ENCODE results near the gene OR52W1. TPM values are rescaled to one million over a fixed set of nuclear protein-coding genes. Genes with fewer than 3 reads are reported as not detected.

The OR52W1 gene, protein sequence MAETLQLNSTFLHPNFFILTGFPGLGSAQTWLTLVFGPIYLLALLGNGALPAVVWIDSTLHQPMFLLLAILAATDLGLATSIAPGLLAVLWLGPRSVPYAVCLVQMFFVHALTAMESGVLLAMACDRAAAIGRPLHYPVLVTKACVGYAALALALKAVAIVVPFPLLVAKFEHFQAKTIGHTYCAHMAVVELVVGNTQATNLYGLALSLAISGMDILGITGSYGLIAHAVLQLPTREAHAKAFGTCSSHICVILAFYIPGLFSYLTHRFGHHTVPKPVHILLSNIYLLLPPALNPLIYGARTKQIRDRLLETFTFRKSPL
- total RNA-seq: not detected

DNA sequence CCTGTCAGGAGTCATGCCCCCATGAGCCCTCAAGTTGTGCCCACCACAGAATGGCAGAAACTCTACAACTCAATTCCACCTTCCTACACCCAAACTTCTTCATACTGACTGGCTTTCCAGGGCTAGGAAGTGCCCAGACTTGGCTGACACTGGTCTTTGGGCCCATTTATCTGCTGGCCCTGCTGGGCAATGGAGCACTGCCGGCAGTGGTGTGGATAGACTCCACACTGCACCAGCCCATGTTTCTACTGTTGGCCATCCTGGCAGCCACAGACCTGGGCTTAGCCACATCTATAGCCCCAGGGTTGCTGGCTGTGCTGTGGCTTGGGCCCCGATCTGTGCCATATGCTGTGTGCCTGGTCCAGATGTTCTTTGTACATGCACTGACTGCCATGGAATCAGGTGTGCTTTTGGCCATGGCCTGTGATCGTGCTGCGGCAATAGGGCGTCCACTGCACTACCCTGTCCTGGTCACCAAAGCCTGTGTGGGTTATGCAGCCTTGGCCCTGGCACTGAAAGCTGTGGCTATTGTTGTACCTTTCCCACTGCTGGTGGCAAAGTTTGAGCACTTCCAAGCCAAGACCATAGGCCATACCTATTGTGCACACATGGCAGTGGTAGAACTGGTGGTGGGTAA lies at the start of gene OR52W1:
OR52W1 (plus strand) TSS at position 51 of the 637 bp plus-strand sequence; CDS start at position 51, 0 bp downstream.
- peak; percentile 30 for ATAC-seq

DNA sequence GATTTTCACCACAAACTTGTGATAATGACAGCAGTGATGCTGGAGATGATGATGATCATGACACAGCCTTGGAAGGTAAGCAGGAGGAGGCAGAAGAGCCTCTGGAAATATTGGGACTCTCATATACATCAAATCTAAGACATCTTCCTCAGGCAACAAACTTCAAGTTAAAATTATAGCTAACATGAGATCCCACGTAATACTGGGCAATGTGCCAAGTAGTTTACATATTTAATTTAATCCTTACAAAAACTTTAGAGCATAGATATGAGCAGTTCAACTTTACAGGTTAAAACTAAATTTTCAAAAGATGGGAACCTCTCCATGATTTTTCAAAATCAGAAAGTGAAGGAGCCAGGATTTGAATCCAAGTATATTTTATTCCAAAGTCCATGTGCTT lies 47.9 kb upstream of the OR52W1 start:
- no peak for ATAC-seq

DNA sequence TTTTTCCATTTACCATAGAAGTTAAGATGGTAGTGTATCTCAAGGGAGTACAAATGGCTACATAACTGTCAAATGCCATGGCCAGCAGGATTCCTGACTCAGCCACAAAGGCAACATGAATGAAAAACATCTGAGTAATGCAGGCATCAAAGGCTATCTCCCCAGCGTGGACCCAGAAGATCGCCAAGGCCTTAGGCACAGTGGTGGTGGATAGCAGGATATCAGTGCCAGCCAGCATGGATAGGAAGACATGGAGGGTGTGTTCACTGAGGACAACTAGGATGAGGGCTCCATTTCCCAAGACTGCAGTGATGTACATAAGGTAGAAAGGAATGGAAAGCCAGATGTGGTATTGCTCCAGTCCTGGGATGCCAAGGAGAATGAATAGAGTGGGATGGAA lies 46.9 kb upstream of the OR52W1 start:
- no peak for ATAC-seq

DNA sequence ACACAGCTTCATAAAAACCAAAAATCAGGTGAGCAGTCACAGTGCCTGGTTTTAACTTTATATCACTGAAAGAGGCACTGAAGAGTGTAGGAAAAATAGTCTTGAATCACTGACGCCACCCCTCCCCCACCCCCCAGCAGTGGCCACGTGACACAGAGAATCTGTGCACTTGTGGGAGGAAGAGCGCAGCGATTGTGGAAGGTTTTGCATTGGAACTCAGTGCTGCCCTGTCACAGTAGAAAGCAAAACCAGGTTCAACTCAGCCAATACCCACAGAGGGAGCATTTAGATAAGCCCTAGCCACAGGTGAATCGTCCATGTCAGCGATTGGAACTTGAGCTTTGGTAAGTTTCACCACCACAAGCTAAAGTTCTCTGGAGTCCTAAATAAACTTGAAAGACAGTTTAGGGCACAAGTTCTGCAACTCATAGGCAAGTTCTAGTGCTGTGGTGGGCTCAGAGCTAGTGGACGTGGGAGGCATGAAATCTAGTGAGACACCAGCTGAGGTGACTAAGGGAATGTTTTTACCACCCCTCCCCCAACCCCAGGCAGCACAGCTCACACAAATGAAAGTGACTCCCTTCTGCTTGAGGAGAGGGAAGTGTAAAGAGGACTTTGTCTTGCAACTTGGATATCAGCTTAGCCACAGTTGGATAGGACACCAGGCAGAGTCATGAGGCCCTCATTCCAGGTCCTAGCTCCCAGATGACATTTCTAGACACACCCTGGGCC lies 42.2 kb upstream of the OR52W1 start:
- ATAC-seq: no peak

DNA sequence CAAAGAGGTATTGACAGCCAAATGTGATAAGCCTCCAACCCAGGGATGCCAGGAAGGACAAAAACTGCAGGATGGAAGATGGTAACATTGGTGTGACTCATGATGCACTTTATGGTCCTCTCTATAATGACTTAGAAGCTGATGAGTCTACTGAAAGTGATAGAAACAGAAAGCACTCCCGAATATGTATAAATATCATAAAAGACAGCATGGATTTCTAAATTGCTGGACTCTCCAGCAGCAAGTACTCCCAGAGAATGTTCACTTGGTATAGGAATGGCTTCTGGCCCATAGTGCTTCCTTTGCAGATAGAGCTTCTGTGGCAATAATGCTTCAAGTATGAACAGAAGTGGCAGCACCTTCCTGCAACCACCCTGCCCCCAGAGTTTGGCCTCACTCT lies 28.8 kb upstream of the OR52W1 start, which contains the start of gene OR52B2:
OR52B2 (minus strand) TSS at position 101 of the 400 bp plus-strand sequence; CDS start at position 101, 0 bp downstream.
- ATAC-seq: no peak

DNA sequence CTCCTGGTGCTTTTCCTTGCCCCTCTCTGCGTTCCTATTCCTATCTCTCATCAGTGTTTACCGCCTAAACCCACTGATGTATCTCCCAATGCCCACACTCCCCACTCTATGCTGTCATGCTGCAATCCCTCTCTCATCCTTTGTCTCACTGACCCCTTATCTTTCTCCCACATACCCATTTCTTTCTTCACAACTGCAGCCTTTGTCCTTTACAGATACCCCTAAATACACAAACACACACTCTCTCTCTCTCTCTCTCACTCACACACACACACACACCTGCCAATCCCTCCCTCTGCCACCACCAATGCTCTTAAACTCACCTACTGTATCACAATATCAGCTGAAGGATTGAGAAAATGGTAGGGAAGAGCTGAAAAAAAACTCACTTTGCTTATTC lies 23.6 kb upstream of the OR52W1 start:
- no peak for ATAC-seq

DNA sequence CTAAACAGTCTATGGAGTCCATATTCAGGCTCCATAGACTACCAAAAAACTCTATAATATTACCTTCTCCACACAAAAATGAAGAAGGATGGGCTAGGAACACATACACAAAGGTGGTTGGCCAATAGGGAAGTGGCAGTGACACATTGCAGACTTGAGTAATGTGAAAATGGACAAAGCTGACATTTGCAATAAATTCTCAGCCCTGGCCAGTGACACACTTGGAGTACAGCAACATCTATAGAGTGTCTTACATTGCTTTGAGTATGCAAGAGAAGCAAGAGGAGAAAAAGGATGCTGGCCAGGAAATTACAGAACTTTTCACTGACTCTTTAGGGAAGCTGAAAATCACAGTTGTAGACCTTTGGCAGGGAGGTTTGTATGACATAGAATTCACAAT lies 7.3 kb upstream of the OR52W1 start:
- ATAC-seq: no peak

DNA sequence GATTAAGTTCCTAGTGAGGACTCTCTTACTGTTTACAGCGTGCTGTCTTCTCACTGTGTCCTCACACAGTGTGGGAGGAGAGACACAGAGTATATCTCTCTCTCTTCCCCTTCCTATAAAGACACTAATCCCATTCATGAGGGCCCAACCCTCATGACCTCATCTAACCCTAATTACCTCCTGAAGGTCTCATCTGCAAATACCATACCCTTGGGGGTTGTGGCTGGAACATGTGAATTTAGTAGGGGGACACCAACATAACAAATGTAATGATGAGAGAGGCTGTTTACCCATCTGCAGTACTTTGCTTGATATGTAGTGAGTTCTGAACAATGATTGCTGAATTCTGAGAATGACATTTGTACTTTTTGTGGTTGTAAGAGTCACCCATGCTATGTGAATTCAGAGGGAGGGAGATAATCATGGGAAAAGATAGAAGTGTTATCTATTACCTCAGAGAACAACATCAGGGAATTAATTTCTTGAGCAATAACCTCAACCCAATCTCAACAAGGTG lies 4.9 kb upstream of the OR52W1 start:
- ATAC-seq: no peak

DNA sequence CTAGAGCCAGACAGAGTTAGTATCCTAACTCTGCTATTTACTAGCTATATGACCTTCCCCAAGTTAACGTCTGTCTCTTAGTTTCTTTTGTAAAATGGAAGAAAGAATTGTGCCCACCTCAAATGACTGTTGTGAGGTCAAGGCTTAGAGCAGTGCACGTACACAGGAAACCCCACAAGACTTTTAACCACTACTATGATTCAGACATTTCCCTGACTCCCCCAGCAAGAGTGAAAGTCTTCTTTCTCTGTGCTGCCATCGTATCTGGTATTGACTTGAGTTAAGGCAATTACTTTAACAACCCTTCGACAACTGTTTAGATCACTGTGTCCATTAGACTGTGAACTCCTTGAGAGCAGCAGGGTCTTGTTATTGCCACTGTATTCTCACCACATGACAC lies 2.6 kb upstream of the OR52W1 start:
- ATAC-seq: no peak

DNA sequence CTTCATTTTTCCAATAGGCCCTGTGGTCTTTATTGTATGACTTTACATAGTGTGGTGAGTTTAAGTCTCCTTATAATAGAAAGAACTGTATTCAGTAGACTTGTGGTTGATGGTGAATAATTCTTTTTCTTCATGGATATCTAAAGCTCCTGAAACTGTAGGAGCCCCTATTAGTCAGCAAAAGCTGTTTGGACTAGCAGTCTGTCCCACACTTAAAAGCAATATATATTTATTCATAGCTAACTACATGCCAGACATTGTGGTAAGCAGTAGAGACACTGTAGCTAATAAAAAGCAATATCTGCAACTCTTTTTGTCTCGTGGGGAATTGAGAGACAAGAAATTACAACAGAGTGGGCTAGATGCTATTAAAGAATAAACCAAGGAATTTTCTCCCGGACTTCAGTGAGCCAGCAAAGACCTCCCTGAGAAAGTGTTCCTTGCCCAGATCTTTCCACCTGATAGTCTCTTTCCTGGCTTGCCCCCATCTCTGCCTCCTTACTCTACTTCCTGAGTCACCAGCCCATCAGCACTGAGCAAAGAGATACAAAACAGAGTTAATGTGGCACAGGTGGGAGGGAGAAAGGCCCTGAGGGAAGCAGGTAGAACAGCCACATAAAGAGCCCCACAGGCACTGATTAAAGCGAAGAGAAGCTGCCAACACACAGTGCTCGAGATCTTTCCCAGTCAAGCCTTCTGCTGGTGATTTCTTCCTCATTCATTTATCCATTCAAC lies 1.4 kb upstream of the OR52W1 start:
- ATAC-seq: no peak

DNA sequence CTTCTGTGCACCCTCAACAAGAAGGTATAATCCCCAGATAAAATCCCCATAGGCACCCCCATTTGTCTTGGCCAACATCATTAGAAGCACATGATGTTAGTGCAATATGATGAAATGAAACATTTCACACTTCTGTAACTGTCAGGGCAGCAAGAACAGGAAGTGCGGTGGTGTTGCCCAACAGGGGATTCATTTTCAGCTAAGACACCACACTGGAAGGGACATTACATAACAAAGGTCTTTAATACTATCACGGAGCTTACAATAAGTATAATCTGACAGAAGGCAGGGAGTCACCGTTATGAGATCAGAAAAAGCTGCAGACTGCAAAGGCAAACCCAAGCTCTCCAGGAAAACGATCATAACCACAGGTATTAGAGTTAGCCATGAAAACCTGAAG lies 2.0 kb downstream of the OR52W1 start:
- ATAC-seq: no peak

DNA sequence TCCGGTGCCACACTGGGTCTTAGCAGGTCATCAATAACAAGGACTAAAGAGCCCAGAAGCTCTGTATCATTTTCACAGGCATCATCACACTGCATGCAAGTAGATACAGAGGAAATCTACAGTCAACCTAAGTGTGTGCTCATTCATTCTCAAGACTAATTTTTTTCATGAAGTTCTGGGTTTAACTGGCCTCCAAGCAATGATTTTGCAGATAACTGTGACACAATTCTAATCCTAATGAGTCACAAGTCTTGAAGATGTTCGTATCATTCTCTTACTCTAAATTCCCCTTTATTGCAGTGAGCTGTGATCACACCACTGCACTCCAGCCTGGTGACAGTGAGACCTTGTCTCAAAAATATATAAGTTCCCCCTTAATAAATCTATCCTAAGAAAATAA lies 2.5 kb downstream of the OR52W1 start:
- no peak for ATAC-seq

DNA sequence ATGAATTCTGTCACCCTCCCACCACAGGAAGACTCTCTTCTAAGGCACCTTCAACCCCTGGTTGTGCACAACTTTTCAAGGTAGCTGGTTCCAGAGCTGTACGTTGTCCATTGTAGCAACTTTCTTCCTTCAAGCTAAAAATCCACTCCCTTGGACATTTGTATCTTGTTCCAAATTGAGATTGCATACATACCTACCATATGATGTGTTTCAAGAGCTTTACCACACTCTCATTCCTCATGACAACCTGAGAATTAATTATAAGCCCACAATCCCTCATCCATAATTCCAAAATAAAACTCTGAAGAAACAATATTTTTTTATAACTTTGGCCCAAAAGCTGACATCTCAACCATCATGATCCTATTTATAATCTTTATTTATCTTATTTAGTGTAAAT lies 3.0 kb downstream of the OR52W1 start:
- ATAC-seq: no peak

DNA sequence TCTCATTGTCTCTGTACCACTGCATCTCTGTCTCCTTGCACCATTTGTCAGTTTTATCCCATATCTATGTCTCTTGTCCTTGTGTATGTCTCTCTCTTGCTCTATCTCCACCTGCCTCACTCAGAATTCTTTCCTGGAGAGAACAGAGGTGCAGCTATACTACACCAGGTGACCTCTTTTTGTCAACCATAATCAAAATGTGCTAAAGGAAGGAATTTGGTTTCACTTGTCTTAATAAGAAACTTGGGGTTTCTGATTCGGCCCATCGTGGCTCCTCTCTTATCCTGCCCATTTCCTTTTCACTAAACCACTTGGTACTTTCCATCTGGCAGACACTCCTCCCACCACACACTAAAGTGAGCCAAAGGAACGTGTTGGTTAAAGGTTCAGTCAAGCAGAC lies 4.3 kb downstream of the OR52W1 start:
- no peak for ATAC-seq

DNA sequence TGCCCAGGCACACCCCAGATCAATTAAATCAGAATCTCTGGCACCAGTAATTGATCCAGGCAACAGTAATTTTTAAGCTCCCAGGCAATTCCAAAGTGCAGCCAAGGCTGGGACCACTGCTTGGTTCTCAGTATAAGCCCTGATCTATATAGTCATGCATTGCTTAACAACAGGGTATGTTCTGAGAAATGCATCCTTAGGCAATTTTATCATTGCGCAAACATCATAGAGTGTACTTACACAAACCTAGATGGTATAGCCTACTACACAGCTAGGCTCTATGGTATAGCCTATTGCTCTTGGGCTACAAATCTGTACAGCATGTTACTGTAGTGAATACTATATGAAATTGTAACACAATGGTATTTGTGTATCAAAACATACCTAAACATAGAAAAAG lies 5.7 kb downstream of the OR52W1 start:
- ATAC-seq: no peak

DNA sequence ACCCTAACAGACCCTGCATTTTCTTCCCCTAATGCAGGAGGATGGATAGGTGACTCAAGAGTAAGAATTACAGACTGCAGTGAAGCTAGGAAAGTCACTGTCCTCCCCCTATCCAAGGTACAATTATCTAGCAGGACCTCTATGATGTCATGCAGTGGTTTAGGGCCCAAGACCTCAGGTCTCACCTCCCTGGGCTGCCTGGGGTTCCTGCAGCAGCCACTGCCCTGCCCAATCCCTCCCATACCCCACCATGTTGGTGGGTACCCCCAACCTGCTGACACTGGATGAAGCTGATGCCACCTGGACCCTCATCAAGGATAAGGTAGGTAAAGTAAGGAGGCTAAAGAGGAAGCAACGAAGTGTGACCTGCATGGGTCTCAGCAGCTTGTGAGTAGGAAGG lies 6.3 kb downstream of the OR52W1 start, which contains the start of gene C11orf42:
C11orf42 (plus strand) TSS at position 192 of the 400 bp plus-strand sequence; CDS start at position 251, 59 bp downstream.
- ATAC-seq: no peak

DNA sequence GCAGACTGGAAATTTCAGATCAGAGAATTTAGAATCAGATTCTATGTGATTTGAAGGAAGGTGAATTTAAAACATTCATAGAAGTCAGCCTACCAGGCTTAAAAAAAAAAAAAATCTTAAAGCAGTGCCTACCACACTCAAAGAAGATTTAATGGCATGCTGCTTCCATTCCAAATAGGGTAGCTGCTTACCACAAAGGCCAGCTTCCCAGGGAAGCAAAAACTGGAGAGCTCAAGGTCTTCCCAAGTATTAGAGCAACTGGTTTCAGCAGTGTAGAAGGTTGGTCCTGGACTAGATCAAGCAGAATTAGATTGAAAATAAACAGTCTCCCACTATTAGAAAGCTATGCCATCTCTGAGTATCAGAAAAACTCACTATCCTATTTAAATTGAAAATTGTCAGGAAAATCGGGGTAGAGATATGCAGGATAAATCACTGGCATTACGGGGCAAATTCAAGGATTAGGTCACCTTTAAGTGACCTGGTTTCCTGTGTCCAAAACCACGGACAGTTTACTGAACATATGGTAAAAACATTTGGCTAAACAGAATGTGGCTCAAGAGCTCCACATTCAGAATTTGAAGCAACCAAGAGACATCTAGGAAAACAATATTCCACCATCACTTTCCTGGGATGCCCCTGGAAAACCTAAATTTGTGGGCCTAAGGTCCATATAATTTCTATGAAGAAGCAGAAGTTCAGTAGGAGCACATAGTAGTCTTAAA lies 7.6 kb downstream of the OR52W1 start:
- no peak for ATAC-seq

DNA sequence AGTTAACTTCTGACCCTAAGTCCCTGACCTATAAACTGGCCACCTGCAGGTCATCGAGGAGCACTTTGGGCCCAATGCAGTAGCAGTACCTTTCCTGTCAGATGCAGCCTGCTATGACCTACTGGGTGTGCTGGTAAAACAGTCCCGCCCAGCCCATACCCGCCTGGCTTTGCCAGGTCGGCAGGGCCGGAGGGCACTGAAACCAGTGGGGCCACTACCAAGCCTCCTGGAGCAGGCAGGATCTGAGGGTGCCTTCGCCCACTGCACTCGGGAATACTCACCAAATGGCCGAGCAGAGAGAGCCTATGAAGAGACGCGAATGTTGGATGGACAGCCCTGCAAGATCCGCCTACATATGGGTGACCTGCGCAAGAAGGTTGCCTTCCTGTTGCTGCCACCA lies 10.8 kb downstream of the OR52W1 start:
- ATAC-seq: no peak

DNA sequence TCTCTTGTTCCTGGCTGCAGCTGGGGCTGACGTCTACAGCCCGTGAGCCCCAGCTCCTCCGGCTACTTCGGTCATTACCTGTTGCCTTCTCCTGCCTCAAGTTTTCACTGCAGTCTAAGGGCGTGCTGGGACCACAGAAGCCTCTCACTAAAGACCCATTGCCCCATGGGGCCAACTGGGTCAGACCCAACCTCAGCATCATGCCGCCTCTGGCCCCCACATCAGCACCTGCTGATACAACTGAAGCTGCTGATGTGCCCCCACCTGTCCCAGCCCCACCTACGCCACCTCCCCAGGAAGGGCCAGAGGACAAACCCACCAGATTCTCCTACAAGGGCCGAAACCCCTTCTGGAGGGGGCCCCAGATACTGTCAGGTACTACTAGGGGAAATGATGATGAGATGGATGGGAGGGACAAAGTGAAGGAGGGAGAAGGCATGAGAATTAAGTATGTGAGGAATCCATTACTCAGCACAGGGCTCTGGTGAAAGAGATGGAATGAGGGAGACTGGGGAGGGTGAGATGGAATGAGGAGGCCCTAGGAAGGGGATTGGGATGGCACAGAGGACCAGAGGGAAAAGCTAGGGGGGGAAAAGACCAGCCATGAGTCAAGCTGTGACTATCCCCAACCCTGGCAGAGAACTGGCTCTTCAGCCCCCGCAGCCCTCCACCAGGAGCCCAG lies 11.4 kb downstream of the OR52W1 start:
- no peak for ATAC-seq

DNA sequence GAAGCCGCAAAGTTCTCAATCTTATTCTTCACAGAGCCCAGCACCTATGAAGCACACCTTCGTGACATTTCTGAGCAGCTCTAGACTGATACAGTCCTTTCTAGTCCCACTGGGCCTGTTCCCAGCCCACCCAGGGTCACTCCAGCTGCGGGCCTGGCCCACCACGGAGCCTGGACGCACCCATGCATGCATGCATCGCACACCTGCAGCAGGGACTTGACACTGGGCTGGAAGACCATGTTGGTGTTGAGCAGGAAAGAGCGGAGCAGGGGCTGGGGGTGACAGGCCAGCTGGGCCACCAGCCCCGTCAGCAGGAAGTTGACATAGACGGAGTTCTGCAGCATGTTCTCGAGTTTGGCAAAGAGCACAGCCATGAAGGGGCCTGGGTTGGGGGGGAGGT lies 15.5 kb downstream of the OR52W1 start:
- ATAC-seq: no peak

DNA sequence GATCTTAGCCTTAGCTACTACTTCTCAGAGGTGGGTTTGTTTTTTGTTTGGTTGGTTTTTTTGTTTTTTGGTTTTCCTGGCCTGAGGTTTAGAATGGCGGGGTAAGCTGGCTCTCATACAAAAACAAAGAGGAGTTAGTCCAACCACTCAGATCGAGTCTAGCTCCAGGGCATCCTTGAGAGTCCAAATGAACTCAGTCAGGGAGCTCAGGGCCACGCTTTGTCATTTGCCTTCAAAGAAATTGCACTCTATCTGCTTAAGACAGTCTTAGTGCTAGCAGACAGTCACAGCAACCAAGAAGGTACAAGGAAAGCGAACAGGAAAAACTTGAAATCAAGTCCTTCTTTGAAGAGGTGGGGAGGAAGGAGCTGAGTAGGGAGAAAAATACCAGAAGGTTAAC lies 17.5 kb downstream of the OR52W1 start:
- ATAC-seq: no peak

Measured in esophagus mucosa (tissue), 1 donor.